HG02970 (cell line): ENCODE data around the gene GID4.
"Not testable (repeated sequence)": the region's sequence is repeated elsewhere in the genome, so short reads cannot be mapped to it uniquely, and the experiment has no call there.

Experiments
- ATAC-seq: cut with Tn5 transposase; IDR thresholded peaks from one replicate; pipeline ENCODE4 v1.9.1; 2021; ENCODE audit warnings: mild to moderate bottlenecking, moderate library complexity, moderate number of reproducible peaks; ENCODE audit not compliant: unreplicated experiment, low FRiP score

GID4 gene

DNA sequence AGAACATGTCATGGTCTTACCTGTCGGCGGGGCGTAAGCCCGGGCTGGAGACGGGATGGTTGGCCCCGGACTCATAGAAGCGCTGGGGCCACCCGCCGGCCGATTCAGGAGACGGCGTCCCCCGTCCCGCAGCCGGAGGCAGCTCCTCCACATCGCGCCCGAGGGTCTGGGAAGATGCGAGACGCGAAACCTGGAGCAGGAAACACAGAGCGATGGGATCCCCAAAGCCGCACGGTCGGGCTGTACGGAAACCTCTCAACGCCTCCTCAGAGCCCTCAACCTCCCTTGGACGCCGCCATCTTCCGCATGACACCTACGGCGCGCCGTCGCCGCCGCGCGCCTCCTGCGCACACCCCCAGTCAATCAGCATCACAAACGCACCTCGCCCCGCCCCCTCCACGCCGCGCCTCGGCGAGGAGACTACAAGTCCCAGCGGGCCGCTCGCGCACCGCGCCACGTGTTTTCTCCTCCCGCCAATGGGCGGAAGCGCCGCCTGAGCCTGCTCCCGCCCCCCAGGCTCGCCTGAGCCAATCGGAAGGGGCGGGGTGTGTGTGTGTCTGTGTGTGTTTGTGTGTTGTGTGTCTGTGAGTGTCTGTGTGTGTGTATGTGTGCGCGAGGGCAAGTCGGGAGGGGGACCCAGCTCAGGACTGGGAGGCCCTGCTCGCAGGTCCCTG lies at the start of gene GID4, which contains the start of gene ATPAF2:
TSS of gene GID4 (plus strand) at position 548 of the 674 bp plus-strand sequence. CDS start at position 605, 57 bp downstream.
TSS of gene ATPAF2 (minus strand) at position 308 of the 674 bp plus-strand sequence. CDS start at position 153, 155 bp downstream.
- ATAC-seq: peak; percentile 87

DNA sequence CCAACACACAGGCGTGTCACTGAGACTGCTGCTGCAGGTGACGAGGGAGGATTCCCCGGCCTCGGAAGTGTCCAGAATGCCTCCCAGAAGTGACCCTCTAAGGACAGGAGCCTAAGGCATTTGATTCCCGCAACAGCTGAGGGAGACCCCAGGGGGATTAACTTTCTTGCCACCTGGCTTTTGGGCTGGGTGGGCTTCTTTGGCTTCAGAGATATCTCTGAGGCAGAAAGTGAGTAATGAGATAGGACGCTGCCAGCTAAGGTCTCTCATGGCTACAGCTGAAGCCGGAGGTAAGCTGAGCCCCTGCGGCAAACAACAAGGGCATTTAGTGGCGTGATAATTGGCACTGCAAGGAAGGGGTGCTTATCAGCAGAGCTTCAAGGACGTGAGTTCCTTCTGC lies 49.6 kb upstream of the GID4 start:
- ATAC-seq: no peak

DNA sequence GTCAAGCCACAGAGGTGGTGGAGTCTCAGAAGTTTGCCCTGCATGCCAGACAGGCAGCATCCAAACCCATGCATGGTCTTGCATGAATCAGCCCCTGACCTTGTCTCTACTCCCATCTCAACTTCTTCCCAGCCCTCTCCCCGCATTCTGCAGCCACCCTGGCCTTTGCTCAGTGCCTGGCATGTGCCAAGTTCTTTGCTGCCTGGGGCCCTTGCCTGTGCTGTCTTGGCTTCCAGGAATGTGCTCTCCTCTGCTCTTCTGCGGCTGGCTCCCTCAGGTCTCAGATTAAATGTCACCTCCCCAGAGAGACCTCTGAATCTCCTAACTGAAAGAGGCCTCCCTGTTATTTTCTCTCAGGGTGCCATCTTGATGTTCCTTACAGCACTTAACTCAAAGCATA lies 48.9 kb upstream of the GID4 start:
- no peak for ATAC-seq

DNA sequence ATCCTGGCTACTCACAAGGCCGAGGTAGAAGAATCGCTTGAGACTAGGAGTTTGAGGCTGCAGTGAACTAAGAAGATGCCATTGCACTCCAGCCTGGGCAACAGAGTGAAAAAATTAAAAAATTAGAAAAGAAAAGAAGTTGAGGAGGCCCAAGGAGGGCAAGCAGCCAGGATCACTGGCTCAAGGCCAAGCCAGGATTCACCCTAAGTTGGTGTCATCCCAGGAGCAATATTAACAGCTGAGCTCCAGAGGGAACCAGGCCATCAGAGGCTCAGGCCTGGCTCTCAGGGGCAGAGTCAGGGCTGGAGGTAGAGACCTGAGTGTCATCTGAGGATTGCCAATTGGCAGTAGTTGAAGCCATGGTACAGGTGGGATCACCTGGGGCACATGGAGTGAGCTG lies 45.8 kb upstream of the GID4 start:
- ATAC-seq: no peak

DNA sequence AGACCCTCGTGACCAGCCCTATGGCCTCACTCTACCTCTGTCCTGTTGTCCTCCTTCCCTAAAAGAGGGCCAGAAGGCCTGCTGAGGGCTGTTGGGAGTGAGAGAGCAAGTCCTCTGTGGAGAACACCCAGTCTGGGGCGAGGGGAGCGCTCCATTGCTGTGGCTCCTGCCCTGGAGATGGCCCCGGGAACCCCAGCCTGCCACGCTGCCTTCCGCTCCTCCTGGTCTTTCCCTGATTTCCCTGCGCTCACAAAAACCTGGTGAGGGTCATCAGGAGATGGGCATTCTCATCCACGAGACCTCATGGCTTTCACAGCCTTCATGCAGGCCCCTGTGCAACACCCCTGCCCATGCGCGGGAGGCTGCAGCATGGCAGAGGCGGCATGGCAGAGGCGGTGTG lies 45.4 kb upstream of the GID4 start:
- ATAC-seq: no peak

DNA sequence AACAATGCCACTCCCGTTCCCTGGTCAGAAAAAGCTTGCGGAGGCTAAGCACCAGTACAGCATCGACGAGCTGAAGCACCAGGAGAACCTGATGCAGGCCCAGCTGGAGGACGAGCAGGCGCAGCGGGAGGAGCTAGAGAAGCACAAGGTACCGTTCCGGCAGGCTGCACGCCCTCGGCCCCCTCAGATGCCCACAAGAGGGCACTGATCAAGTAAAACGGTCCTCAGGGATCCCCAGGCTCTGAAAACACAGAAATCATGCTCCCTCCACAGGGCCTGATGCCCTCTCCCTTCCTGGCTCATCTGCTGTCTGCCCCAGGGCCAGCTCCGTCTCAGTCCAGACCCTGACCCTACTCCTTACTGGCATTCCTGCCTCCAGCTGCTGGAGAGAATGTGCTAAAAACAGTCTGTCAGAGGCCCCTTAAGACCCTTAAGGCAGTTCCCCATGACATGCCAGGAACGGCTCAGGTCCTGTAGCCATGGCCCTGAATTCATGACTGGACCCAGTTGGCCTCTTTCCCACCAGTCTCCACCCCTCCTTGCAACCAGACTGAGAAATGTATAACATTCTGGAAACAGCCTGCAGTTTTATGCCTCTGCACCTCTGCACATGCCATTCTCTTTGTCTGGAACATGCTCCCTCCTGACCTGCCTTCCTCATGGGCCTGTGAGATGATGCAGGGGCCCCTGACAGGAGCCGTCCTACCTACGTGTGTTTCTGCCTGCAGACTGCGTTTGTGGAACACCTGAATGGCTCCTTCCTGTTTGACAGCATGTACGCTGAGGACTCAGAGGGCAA lies 44.7 kb upstream of the GID4 start:
- no peak for ATAC-seq

DNA sequence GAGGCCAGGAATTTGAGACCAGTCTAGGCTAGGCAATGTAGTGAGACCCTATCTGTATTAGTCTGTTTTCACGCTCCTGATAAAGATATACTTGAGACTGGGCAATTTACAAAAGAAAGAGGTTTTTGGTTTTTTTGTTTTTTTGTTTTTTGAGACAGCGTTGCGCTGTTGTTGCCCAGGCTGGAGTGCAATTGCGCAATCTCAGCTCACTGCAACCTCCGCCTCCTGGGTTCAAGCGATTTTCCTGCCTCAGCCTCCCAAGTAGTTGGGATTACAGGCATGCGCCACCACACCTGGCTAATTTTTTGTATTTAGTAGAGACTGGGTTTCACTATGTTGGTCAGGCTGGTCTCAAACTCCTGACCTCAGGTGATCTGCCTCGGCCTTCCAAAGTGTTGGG lies 43.3 kb upstream of the GID4 start:
- ATAC-seq: not testable (repeated sequence)

DNA sequence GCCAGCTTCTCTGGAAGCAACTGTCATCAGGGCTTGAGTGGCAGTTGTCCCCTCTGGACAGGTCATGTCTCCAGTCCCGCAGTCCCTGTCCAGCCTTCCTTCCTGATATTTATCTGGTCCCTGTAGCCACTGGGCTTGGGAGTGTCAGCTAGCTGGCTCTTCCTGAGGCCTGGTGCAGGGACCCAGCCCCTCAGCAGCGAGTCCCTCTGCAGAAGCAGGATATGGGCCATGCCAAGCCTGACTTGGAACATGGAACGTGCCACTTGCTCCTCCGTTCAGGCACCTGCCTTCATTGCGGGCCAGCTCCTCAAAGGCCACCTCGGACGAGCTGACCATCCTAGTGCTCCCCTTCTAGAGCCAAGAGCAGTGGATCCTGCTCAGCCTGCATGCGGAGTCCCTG lies 40.3 kb upstream of the GID4 start:
- ATAC-seq: no peak

DNA sequence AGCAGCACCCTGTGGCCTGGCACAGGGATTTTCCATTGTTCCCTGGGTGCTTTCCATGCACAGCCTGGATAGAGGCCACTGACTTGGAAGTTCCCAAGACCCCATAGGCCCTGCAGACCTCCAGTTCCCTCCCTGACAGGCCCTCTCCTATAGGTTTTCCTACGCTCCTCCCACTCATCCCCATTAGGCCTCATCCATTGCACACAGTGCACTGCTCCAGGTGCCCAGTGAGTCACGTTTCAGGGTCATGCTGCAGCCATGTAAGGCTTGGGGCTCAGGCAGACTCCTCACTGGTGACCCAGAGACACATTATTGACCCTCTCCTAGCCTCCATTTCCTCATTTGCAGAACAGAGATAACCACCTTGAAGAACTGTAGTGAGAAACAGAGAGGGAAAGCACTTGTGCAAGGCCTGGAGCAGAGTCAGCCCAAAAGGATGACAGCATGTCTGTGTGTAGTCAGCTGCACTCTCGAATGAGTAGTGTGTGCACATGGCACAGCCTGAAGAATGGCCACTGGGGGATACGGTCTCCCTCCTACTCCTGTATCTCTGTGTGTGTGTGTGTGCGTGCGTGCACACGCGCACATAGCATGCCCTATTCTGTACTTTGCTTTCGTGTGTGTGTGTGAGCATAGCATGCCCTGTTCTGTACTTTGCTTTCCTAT lies 39.7 kb upstream of the GID4 start:
- ATAC-seq: no peak

DNA sequence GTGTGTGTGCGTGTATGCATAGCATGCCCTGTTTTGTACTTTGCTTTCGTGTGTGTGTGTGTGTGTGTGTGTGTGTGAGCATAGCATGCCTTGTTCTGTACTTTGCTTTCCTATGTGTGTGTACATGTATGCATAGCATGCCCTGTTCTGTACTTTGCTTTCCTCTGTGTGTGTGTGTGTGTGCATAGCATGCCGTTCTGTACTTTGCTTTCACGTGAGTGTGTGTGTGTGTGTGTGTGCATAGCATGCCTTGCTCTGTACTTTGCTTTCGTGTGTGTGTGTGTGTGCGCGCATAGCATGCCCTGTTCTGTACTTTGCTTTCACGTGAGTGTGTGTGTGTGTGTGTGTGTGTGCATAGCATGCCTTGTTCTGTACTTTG lies 39.2 kb upstream of the GID4 start:
- no peak for ATAC-seq

DNA sequence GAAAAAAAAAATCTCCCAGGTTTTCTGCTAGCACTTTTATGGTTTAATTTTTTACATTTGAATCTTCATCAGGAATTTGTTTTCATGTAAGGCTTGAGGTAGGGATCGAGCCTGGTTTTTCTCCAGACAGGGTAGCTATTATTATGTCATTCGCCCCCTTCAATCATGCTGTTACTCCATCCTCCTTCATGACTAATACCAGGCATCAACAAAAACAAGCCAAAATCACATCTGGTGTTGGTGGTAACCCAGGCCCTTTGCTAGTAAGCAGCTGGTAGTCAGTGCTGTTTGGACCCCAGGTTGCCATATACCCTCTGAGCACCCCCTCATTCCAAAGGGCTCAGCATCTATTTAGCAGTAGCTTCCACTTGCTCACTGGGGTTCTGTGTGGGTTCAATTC lies 37.0 kb upstream of the GID4 start:
- ATAC-seq: no peak

DNA sequence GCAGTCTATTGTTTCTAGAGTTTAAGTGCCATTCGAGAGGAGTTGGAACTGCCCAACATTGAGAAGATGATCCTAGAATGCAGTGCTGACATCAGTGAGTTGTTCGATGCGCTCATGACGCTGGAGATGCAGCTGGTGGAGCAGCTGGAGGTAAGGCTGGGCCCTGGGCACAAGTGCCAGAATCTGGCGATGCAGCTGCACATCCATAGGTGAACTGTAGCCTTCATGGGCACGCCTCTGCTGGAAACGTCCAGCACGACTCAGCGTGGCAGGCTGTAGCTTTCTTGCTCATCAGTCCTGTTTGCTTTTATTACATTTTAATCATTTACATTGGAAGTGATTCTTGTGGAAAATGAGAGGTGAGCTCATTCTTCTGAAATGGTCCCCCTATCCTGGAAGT lies 34.9 kb upstream of the GID4 start:
- ATAC-seq: no peak

DNA sequence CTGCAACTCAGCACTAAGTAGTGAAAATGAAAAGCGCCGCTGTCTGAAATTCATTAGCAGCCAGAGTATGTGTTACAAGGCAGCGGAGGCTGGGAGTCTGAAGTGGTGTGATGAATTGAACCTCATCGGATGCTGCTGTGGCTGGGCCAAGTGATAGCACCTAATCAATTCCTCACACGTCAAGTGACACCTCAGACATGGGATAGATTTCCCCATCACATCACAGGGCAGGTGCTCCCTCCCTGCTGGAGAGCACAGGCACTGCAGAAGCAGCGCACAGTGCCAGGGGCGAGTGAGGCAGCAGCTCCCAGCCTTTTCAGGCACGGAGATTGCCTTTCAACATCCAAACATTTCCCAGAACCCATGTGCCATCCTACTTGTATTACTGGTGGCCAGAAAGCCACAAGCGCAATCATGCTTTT lies 34.3 kb upstream of the GID4 start:
- no peak for ATAC-seq

DNA sequence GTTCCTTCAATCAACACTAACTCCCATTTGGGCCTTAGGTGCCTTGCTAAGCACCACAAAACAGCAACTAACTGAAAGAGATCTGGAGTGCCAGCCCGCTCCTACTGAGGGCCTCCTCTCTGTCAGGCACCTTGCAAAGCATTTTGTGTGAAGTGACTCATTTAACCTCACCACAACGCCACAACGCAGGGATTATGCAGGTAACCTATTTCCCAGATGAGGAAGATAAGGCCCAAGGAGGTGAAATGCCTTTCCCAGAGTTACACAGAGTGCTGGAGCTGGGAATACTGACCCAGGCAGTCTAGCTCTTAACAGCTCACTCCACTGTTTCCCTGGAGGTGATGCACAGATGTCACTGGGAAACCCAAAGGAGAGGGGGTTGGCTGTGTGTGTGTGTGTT lies 33.7 kb upstream of the GID4 start:
- ATAC-seq: no peak

DNA sequence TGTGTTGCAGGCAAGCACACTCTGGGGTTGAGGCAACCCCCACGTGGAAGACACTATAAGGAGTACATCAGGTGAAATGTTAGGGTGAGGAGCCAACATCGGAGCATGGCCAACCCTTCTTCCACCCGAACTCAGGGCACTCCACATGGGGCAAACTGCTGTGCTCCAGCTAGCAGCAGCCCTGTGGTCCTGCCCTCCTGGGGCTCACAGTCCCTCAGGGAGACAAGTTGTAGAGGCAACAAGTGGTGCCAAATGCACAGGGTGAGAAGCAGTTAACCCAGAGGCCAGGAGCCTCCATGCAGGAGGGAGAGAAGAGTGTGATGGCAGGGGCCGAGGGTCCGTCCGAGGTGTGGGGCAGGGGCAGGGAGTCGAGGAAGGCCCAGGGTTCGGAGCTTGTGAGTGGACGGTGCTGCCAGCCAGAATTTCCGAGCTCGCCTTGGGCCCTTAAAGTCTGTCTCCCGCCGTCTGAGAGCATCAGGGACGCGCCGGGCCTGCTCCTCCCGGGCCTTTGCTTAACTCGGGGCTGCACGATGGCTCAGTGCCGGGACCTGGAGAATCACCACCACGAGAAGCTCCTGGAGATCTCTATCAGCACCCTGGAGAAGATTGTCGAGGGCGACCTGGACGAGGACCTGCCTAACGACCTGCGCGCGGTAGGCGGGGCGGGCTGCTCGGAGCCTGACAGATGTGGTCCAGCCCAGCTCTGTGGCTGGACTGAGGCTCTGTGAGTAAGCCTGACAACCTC lies 32.5 kb upstream of the GID4 start:
- ATAC-seq: no peak

DNA sequence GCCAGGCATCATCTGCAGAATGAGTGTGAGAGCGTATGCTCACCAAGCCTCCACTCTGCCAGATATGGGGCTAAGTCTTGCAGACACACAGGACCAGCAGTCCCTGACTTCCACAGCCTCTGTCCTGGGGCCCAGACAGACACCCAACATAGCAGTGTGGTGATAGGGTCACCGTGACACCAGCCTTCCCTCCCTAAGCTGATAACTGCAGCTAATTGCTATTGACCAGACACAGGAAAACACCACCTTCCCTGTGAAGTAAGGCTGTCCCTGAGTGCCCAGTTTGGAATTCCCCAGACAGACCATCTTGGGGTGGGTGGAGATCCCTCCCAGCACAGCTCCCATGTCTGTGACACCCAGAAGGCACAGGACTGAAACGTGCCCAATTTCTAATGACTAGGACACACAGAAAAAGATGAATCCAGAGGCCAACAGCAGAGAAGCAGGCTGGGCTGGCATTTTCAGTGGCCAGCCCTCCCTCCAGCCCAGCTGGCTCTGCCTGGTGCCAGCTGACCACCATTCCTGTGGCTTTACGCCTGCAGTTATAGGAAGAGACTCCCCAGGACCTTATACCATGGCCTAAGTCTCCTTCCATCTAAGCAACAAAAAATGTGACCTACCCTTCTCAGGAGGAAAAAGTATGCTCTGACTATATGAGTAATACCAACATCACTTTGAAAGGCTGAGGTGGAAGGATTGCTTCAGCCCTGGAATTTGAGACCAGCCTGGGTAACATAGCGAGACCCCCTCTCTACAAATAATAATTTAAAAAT lies 30.5 kb upstream of the GID4 start:
- ATAC-seq: no peak

DNA sequence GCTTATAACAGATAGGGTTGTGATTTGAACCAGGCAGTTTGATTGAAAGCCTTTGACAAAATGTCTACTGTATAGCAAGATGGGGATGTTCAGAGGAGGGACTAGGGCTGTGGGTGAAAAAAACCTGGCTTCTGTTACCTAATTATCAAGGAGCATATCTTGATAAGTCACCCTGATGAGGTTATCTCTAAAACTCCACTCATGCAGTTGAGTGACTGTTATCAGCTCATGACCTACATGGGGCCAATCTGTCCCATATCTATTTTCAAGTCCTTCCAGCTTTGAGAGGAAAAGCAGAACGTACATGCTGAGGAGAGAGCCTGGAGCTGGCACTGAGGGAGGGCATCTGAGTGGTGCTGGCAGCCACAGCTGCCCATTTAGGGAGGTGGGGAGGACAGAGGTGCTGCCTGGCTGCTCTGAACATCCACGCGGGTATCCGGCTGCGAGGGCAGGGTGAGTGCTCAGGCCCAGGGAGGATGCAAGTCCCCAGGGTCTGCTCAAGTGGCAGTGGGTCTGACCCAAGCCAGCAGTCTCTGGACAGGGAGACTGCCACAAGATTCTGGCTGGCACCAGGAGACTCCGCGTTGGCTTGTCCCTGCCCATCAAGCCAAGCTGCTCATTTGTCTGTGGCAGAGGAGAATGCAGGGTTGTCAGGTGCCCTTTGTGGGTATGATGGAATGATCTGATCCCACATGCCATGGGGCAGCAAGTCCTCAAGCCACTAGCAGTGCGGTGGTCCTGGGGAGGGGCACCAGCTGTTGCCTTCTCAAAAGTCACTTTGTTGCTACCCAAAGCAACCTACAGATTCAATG lies 29.4 kb upstream of the GID4 start:
- ATAC-seq: no peak

DNA sequence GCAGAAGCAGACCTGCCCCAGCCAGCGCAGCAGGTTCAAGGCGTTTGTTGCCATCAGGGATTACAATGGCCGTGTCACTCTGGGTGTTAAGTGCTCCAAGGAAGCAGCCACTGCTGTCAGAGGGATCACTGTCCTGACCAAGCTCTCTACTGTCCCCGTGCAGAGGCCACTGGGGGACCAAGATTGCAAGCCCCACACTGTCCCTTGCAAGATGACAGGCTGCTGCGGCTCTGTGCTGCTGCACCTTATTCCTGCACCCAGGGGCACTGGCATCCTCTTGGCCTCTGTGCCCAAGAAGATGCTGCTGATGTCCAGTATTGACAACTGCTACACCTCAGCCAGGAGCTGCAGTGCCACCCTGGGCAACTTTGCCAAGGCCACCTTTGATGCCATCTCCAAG lies 27.9 kb upstream of the GID4 start:
- ATAC-seq: no peak

DNA sequence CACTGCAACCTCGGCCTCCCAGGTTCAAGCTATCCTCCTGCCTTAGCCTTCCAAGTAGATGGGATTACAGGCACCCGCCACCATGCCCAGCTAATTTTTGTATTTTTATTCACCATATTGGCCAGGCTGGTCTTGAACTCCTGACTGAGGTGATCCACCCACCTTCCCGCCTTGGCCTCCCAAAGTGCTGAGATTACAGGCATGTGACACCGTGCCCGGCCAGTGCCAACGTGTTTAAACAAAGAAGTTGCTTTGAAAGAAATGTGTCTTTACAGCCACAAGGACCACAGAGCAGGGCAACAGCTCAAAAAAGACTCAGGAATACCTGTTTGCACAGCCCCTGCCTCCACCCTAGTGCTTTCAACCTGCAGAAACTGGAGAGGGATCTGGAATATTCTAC lies 25.2 kb upstream of the GID4 start:
- ATAC-seq: no peak
